Transverse colon (tissue), 3 donors: ENCODE results near the gene RARRES1.

Experiments
- EP300 ChIP-seq: sonication (generic); formaldehyde crosslinking; IDR thresholded peaks from one replicate; pipeline ENCODE4 v1.6.1; 2017; ENCODE audit warnings: antibody characterized with exemption, low read depth
- POLR2AphosphoS5 ChIP-seq, 3 donors: sonication (generic); formaldehyde crosslinking; IDR thresholded peaks; one replicate each; pipeline ENCODE4 v1.6.1; 2016; ENCODE audit warnings: antibody characterized with exemption in 3 of 3

DNA sequence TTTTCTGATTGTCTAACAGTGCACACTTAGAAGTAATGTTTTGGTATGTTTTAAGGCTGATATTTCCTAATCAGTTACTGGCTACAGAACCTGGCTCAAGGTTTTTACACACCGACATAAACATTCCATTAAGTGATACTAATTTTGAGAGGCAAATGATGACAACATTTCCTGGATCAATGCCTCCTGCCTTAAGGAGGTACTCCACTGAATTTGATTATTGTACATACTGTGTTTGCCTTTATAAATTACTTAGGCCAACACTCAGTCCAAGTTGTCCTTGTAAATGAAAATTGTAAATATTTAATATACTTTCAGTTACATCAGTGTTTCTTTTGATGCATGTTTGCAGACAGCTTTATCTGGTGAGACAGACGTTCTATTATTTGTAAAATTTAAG lies 35.6 kb downstream of the RARRES1 start:
- TF ChIP-seq POLR2AphosphoS5 (IDR thresholded peaks at IDR 0.05) (no peak), EP300 (no peak)
